ENCODE results near the gene RNF113B. TPM values are rescaled to one million over a fixed set of nuclear protein-coding genes. Genes with fewer than 3 reads are reported as not detected.

Gene RNF113B
- total RNA-seq, 2 experiments from 2014 or later: not detected

DNA sequence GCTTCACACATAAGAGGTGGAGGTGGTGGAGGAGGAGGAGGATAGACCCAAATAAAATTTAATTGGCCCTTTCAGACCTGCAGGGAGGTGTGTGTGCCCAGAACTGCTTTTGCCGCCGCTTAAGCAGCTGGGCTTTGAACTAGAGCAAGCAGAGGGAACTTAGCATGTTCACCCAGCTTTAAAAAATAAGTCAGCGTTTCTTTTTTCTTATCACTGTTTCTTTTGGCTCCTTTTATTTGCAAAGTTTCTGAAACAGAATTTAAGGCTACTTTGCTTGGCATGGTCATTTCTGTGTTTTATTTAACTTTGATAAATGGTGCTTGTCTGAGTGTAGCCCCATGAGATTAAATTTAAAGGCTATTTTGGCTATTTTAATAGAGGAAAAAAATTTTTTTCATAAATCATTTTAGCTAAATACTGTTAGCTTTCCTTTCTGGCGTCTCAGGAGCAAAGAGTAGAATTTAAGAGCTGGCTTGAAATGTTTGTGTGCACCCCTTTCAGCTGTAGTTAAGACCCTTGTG, 43.3 kb upstream of the RNF113B start:
- TF ChIP-seq, protein P1, sequence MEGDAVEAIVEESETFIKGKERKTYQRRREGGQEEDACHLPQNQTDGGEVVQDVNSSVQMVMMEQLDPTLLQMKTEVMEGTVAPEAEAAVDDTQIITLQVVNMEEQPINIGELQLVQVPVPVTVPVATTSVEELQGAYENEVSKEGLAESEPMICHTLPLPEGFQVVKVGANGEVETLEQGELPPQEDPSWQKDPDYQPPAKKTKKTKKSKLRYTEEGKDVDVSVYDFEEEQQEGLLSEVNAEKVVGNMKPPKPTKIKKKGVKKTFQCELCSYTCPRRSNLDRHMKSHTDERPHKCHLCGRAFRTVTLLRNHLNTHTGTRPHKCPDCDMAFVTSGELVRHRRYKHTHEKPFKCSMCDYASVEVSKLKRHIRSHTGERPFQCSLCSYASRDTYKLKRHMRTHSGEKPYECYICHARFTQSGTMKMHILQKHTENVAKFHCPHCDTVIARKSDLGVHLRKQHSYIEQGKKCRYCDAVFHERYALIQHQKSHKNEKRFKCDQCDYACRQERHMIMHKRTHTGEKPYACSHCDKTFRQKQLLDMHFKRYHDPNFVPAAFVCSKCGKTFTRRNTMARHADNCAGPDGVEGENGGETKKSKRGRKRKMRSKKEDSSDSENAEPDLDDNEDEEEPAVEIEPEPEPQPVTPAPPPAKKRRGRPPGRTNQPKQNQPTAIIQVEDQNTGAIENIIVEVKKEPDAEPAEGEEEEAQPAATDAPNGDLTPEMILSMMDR (conservative IDR thresholded peaks at IDR 0.05; ENCODE audit: low read length): no peak
- no peak for TF ChIP-seq EZH2phosphoT487 (IDR thresholded peaks at IDR 0.05; ENCODE audit: borderline replicate concordance, low read depth, low read length)
- Histone ChIP-seq H3K4me1 (ENCODE audit: insufficient read depth, low read length, poor library complexity, severe bottlenecking) (no peaks in the 10 kb centered on the region), H3K4me2 (ENCODE audit: low read length) (no peak overlapping the region), H3K4me3 (ENCODE audit: low read depth, low read length, poor library complexity, severe bottlenecking) (no peak overlapping the region), H3K36me3 (ENCODE audit: insufficient read depth, low read length) (no peaks in the 10 kb centered on the region), H2AFZ (ENCODE audit: low read length) (no peak overlapping the region), H4K20me1 (ENCODE audit: insufficient read depth, low read length) (no peaks in the 10 kb centered on the region), H3K79me2 (ENCODE audit: insufficient read depth, low read depth, low read length) (no peaks in the 10 kb centered on the region), H3K9me3 (ENCODE audit: low read length) (no peaks in the 10 kb centered on the region), H3K9me2 (ENCODE audit: insufficient read depth, low read length) (no peaks in the 10 kb centered on the region), H3K27ac (ENCODE audit: low read depth, low read length, poor library complexity, severe bottlenecking) (no peak overlapping the region)
- POLR2A ChIA-PET: no interaction called here
- no peak for DNase-seq (ENCODE audit: low spot score)
- CTCF ChIA-PET (ENCODE audit: unreplicated experiment): no interaction called here
- BruUV-seq (replicated peaks): no TSS peak
- intact Hi-C loops (cut with micrococcal nuclease; ENCODE audit: unreplicated experiment): no loop called here

DNA sequence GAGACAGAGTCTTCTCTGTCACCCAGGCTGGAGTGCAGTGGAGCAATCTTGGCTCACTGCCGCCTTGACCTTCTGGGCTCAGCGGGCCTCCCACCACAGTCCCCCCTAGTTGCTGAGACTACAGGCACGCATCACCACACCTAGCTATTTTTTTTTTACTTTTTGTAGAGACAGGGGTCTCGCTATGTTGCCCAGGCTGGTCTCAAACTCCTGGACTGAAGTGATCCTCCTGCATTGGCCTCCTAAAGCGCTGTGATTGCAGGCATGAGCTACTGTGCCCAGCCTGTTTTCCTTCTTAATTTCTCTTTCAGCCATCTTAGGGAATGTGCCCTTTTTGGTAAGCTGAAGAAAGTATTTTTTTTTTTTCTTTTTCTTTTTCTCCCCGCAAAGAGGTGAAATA, 42.6 kb upstream of the RNF113B start:
- intact Hi-C loops (cut with micrococcal nuclease; ENCODE audit: unreplicated experiment): no loop called here
- no peak for DNase-seq (ENCODE audit: low spot score)
- no TSS peak for BruUV-seq (replicated peaks)

DNA sequence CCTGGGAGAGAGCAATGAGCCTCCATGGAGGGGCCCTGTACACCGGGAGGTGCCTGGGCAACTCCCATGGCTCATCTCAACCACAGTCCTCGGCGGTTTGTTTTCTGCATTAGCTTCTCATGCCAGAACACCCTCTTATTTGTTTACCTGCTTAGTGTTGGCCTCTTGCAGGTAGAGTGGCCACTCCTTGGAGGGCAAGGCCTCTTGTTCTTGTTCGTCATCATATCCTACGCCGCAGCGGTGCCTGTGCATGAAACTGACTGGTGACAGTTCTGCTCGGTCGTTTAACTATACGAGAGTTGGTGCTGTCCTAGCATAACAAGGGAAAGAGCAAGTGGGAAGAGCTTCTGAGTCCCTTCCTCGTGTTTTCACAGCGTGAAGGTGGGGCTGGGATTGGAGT, 40.5 kb upstream of the RNF113B start:
- no peak overlapping the region for H3K4me2 ChIP-seq (ENCODE audit: low read length)
- no peaks in the 10 kb centered on the region for H3K79me2 ChIP-seq (ENCODE audit: insufficient read depth, low read depth, low read length)
- CTCF ChIA-PET (ENCODE audit: unreplicated experiment): no interaction called here
- no peak for DNase-seq (ENCODE audit: low spot score)
- no peaks in the 10 kb centered on the region for H3K36me3 ChIP-seq (ENCODE audit: insufficient read depth, low read length)
- POLR2A ChIA-PET: no interaction called here
- no peaks in the 10 kb centered on the region for H3K9me3 ChIP-seq (ENCODE audit: low read length)
- intact Hi-C loops (cut with micrococcal nuclease; ENCODE audit: unreplicated experiment): no loop called here
- BruUV-seq (replicated peaks): no TSS peak
- H2AFZ ChIP-seq (ENCODE audit: low read length): no peak overlapping the region
- no peaks in the 10 kb centered on the region for H3K4me1 ChIP-seq (ENCODE audit: insufficient read depth, low read length, poor library complexity, severe bottlenecking)
- no peak overlapping the region for H3K4me3 ChIP-seq (ENCODE audit: low read depth, low read length, poor library complexity, severe bottlenecking)
- H3K9me2 ChIP-seq (ENCODE audit: insufficient read depth, low read length): no peaks in the 10 kb centered on the region
- H4K20me1 ChIP-seq (ENCODE audit: insufficient read depth, low read length): no peaks in the 10 kb centered on the region
- no peak overlapping the region for H3K27ac ChIP-seq (ENCODE audit: low read depth, low read length, poor library complexity, severe bottlenecking)
- TF ChIP-seq EZH2phosphoT487 (IDR thresholded peaks at IDR 0.05; ENCODE audit: borderline replicate concordance, low read depth, low read length): no peak

More for the DNA sequence above, 42.6 kb upstream of the RNF113B start:
- Histone ChIP-seq H3K36me3 (ENCODE audit: insufficient read depth, low read length) (no peaks in the 10 kb centered on the region), H3K4me1 (ENCODE audit: insufficient read depth, low read length, poor library complexity, severe bottlenecking) (no peaks in the 10 kb centered on the region), H3K4me3 (ENCODE audit: low read depth, low read length, poor library complexity, severe bottlenecking) (no peak overlapping the region), H3K9me2 (ENCODE audit: insufficient read depth, low read length) (no peaks in the 10 kb centered on the region), H4K20me1 (ENCODE audit: insufficient read depth, low read length) (no peaks in the 10 kb centered on the region), H3K79me2 (ENCODE audit: insufficient read depth, low read depth, low read length) (no peaks in the 10 kb centered on the region), H3K4me2 (ENCODE audit: low read length) (no peak overlapping the region), H3K27ac (ENCODE audit: low read depth, low read length, poor library complexity, severe bottlenecking) (no peak overlapping the region), H3K9me3 (ENCODE audit: low read length) (no peaks in the 10 kb centered on the region), H2AFZ (ENCODE audit: low read length) (no peak overlapping the region)
- TF ChIP-seq EZH2phosphoT487 (IDR thresholded peaks at IDR 0.05; ENCODE audit: borderline replicate concordance, low read depth, low read length): no peak
- TF ChIP-seq, protein P1 (conservative IDR thresholded peaks at IDR 0.05; ENCODE audit: low read length): no peak
- POLR2A ChIA-PET: no interaction called here
- CTCF ChIA-PET (ENCODE audit: unreplicated experiment): no interaction called here

All from OCI-LY7 (cell line).